ENCODE results near the gene LIN7B. TPM values are rescaled to one million over a fixed set of nuclear protein-coding genes. Genes with fewer than 3 reads are reported as not detected.

Gene LIN7B
- total and polyA plus RNA-seq, 2 of the 8 experiments (the other 6 are each of a cell fraction or from before 2014, with no cell fraction given), result 4.1 to 4.2 TPM

DNA sequence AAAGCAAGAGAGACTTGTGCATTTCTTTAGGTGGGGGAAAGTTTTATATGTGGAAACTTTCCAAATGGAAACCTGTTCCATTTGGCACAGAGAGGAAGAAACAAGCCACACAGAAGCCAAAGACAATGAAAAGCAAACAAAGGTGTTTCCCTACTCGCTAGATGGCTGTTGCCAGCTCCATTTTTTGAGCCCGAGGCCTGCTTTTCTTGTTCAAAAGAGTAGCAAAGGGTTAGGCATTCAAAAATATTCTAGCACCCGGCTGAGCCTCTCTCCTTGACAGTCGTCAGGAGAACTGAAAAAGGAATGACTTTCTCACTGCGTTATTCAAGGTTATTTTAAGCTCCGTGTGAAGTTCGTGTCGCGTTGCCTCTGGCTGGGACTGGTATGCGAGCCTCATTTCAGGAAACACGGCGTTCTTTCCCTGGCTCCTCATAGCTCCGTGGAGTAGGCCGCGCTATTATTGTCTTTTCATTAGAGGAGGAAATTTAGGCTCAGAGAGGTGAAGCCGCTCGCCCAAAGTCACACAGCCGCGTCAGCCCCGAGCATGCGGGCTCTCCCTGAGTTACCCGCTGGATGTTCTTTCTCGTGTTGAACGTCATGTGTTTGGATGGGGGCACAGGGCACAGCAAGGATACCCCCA lies 51.1 kb downstream of the LIN7B start:
- Histone ChIP-seq H2BK15ac (ENCODE audit: low read length) (no peak overlapping the region), H2AFZ (ENCODE audit: low read length) (no peak overlapping the region), H3K18ac (ENCODE audit: extremely low read depth, low read length) (no peak overlapping the region), H3K36me3 (ENCODE audit: control insufficient read depth in 2 of 4, insufficient read depth in 4 of 4, low read length in 3 of 4) (no peaks in the 10 kb centered on the region), H3K4me1 (replicated peaks in 1 of 4; ENCODE audit: control insufficient read depth in 3 of 4, insufficient read depth in 4 of 4, low read length in 3 of 4) (peaks cover 0 to 12% (median 8%) of the 10 kb centered on the region in 4 experiments; a peak in 6 of 7 replicates), H4K91ac (replicated peaks; ENCODE audit: insufficient read length, low read length) (peak overlapping the region; percentile 73), H2BK12ac (ENCODE audit: low read depth, low read length) (no peak overlapping the region), H3K23me2 (ENCODE audit: low read depth, low read length) (peaks cover 1% of the 10 kb centered on the region; the same call in 1 of the 2 replicates), H3K27ac (ENCODE audit: low read depth, low read length) (no peak overlapping the region), H3K23ac (ENCODE audit: insufficient read length) (no peak overlapping the region), H3K27me3 (replicated peaks in 1 of 4; ENCODE audit: control insufficient read depth in 3 of 4, extremely low read depth in 1 of 4, insufficient read depth in 3 of 4, low read length in 3 of 4) (peaks cover 0 to 5% (median 2%) of the 10 kb centered on the region in 4 experiments; a peak in 3 of 7 replicates), H3K9me3 (ENCODE audit: insufficient read depth in 2 of 2, low read depth in 1 of 2, low read length in 1 of 2) (no peaks in the 10 kb centered on the region), H3K4me3 (ENCODE audit: extremely low read depth in 1 of 4, insufficient read depth in 2 of 4, low read depth in 3 of 4, low read length in 4 of 4) (peak overlapping the region in 3 of 4 experiments; percentile 42 to 62 (median 45); a peak in 5 of 8 replicates), H2BK120ac (replicated peaks; ENCODE audit: low read depth, low read length) (no peak overlapping the region), H3K79me1 (ENCODE audit: low read depth, low read length) (no peaks in the 10 kb centered on the region), H4K20me1 (replicated peaks in 1 of 2; ENCODE audit: control insufficient read depth in 1 of 2, insufficient read depth in 2 of 2, low read length in 2 of 2) (no peaks in the 10 kb centered on the region), H2BK5ac (ENCODE audit: low read depth, low read length) (no peak overlapping the region), H3K14ac (ENCODE audit: insufficient read length) (no peak overlapping the region), H3K4ac (replicated peaks; ENCODE audit: insufficient read length, low read depth, low read length) (no peak overlapping the region), H3K79me2 (ENCODE audit: control insufficient read depth in 1 of 2, insufficient read depth in 2 of 2, low read length in 2 of 2) (no peaks in the 10 kb centered on the region), H3K9ac (replicated peaks in 1 of 4; ENCODE audit: extremely low read depth in 1 of 4, low read depth in 3 of 4, low read length in 3 of 4) (no peak overlapping the region), H4K5ac (ENCODE audit: insufficient read length, low read depth, low read length) (no peak overlapping the region), H2BK20ac (ENCODE audit: low read length) (0 out of 2 replicates have a peak overlapping the region, but pooled peaks have one; percentile 80), H4K8ac (ENCODE audit: extremely low read depth, insufficient read depth, low read length) (peak overlapping the region; percentile 71; the same call in 1 of the 2 replicates), H3K56ac (replicated peaks; ENCODE audit: insufficient read length, low read depth, low read length) (no peak overlapping the region), H2AK5ac (ENCODE audit: low read depth, low read length) (no peak overlapping the region), H3K4me2 (ENCODE audit: insufficient read depth in 1 of 2, low read depth in 2 of 2, low read length in 2 of 2) (peak overlapping the region; percentile 56 to 93)
- FAIRE-seq (peak; percentile 24), DNase-seq (ENCODE audit: low read depth in 1 of 2, low spot score in 2 of 2) (no peak)
- ChIA-PET POLR2A (ENCODE audit: partially characterized antibody) (interaction anchor here (0.5 to 1.6 kb wide), 4 partner anchors 11 to 224 kb away, joined by 3 to 4 read pairs (median 4); no protein-coding TSS in a partner anchor), CTCF (ENCODE audit: partially characterized antibody) (interaction anchor here (0.7 to 3.6 kb wide), 10 partner anchors 11 to 67 kb away, joined by 3 to 15 read pairs (median 6); no protein-coding TSS in a partner anchor)
- TF ChIP-seq ASH2L (IDR thresholded peaks at IDR 0.05; ENCODE audit: low read length), result no peak
- 0 out of 4 replicates have a peak, but pooled peaks of 1 of the 2 experiments have one; percentile 66 for TF ChIP-seq HDAC2 (IDR thresholded peaks at IDR 0.05; ENCODE audit: borderline replicate concordance in 1 of 2, low read depth in 2 of 2, low read length in 2 of 2)
- TF ChIP-seq KDM1A (IDR thresholded peaks at IDR 0.05; ENCODE audit: borderline replicate concordance, low read length), result peak; percentile 73; the same call in 1 of the 2 replicates
- 65% methylated on average over 24 of the region's 24 CpGs; no CpG with 5 or more reads in 1 of the 2 experiments for WGBS, 2 experiments (ENCODE audit: extremely low coverage in 1 of 2, insufficient coverage in 1 of 2, insufficient read length in 1 of 2, insufficient replicate concordance in 2 of 2, low coverage in 1 of 2, low lambda C conversion rate in 2 of 2, missing lambda C conversion rate in 1 of 2)
